K562 (cell line): ENCODE data around the gene TMEM45B.
"Not testable (repeated sequence)": the region's sequence is repeated elsewhere in the genome, so short reads cannot be mapped to it uniquely, and the experiment has no call there.

ENCODE experiments used
- EHMT2 ChIP-seq: fragments of 450-650 bp; IDR thresholded peaks from 2 replicates; pipeline ENCODE4 v1.6.1; 2018; ENCODE audit warnings: antibody characterized with exemption
- KLF13 ChIP-seq: fragments of 450-650 bp; IDR thresholded peaks from 2 replicates; pipeline ENCODE4 v1.6.1; 2016; ENCODE audit warnings: missing genetic modification characterization, low read depth, mild to moderate bottlenecking, missing compliant biosample characterization, moderate library complexity, borderline replicate concordance
- NFYB ChIP-seq: IDR thresholded peaks from 2 replicates; pipeline ENCODE4 v1.6.1; 2011; ENCODE audit warnings: mild to moderate bottlenecking, moderate library complexity; ENCODE audit not compliant: insufficient read length; ENCODE audit errors: extremely low read depth
- PHF21A ChIP-seq: fragments of 450-650 bp; IDR thresholded peaks from 2 replicates; pipeline ENCODE4 v1.6.1; 2017; ENCODE audit warnings: low read depth, borderline replicate concordance
- POLR2AphosphoS5 ChIP-seq: IDR thresholded peaks from 2 replicates; pipeline ENCODE4 v1.6.1; 2011; ENCODE audit warnings: mild to moderate bottlenecking, low read depth, low read length, moderate library complexity; ENCODE audit not compliant: control insufficient read depth, insufficient read depth
- PURB ChIP-seq: sonication (generic); formaldehyde crosslinking; IDR thresholded peaks from 2 replicates; pipeline ENCODE4 v1.9.0; 2021; ENCODE audit warnings: low read depth, mild to moderate bottlenecking, missing genetic modification reagents
- REST ChIP-seq, 2 experiments: fragments of 450-650 bp; formaldehyde crosslinking in 1 of 2; IDR thresholded peaks; 2 replicates each; pipeline versions ENCODE4 v1.4.0 to v1.6.1; 2014 to 2020; ENCODE audit warnings: mild to moderate bottlenecking in 2 of 2, borderline replicate concordance in 1 of 2, low read depth in 1 of 2
- RFX1 ChIP-seq: fragments of 450-650 bp; IDR thresholded peaks from 2 replicates; pipeline ENCODE4 v1.6.1; 2016; ENCODE audit warnings: mild to moderate bottlenecking, moderate library complexity
- SMARCE1 ChIP-seq: fragments of 450-650 bp; IDR thresholded peaks from 2 replicates; pipeline ENCODE4 v1.7.1; 2016; ENCODE audit warnings: mild to moderate bottlenecking
- ZSCAN29 ChIP-seq: fragments of 450-650 bp; IDR thresholded peaks from 2 replicates; pipeline ENCODE4 v1.6.1; 2017
- TF ChIP-seq, protein P1 (sequence below): sonication (generic); formaldehyde crosslinking; IDR thresholded peaks from 2 replicates; pipeline ENCODE4 v1.8.1; 2023; ENCODE audit warnings: mild to moderate bottlenecking, missing genetic modification reagents
- TF ChIP-seq, protein P2 (sequence below), 3 experiments: IDR thresholded peaks in 2 of 3; conservative IDR thresholded peaks in 1 of 3; 2 replicates each; pipeline ENCODE4 v1.5.1; 2011 to 2012; ENCODE audit warnings: low read length in 3 of 3, mild to moderate bottlenecking in 3 of 3, control low read depth in 2 of 3, improper control_type of control experiment in 1 of 3, inconsistent platforms in 1 of 3, low read depth in 1 of 3, mixed read lengths in 1 of 3, moderate library complexity in 1 of 3; ENCODE audit not compliant: insufficient read depth in 2 of 3

- TF ChIP-seq PURB (CRISPR knock-in tag); NFYB; ZSCAN29; KLF13; SMARCE1; PHF21A; POLR2AphosphoS5; REST (IDR thresholded peaks at IDR 0.05; ENCODE audit: borderline replicate concordance); REST (CRISPR knock-in tag; IDR thresholded peaks at IDR 0.05; ENCODE audit: low read depth); EHMT2; RFX1: not testable (repeated sequence)
- TF ChIP-seq, protein P1, sequence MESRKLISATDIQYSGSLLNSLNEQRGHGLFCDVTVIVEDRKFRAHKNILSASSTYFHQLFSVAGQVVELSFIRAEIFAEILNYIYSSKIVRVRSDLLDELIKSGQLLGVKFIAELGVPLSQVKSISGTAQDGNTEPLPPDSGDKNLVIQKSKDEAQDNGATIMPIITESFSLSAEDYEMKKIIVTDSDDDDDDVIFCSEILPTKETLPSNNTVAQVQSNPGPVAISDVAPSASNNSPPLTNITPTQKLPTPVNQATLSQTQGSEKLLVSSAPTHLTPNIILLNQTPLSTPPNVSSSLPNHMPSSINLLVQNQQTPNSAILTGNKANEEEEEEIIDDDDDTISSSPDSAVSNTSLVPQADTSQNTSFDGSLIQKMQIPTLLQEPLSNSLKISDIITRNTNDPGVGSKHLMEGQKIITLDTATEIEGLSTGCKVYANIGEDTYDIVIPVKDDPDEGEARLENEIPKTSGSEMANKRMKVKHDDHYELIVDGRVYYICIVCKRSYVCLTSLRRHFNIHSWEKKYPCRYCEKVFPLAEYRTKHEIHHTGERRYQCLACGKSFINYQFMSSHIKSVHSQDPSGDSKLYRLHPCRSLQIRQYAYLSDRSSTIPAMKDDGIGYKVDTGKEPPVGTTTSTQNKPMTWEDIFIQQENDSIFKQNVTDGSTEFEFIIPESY (CRISPR knock-in tag), result not testable (repeated sequence)
- TF ChIP-seq, protein P2, sequence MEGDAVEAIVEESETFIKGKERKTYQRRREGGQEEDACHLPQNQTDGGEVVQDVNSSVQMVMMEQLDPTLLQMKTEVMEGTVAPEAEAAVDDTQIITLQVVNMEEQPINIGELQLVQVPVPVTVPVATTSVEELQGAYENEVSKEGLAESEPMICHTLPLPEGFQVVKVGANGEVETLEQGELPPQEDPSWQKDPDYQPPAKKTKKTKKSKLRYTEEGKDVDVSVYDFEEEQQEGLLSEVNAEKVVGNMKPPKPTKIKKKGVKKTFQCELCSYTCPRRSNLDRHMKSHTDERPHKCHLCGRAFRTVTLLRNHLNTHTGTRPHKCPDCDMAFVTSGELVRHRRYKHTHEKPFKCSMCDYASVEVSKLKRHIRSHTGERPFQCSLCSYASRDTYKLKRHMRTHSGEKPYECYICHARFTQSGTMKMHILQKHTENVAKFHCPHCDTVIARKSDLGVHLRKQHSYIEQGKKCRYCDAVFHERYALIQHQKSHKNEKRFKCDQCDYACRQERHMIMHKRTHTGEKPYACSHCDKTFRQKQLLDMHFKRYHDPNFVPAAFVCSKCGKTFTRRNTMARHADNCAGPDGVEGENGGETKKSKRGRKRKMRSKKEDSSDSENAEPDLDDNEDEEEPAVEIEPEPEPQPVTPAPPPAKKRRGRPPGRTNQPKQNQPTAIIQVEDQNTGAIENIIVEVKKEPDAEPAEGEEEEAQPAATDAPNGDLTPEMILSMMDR (IDR thresholded peaks at IDR 0.05 in 2 of 3, conservative IDR thresholded peaks at IDR 0.05 in 1 of 3; ENCODE audit: insufficient read depth in 2 of 3, low read depth in 1 of 3, low read length in 3 of 3), result not testable (repeated sequence)
Observed at GRCh38 chr11:129808241-129808640, 7.4 kb upstream of the TMEM45B start.
